Osteoblast (primary cell): ENCODE data around the gene UBL4B. TPM values are rescaled to one million over a fixed set of nuclear protein-coding genes. Genes with fewer than 3 reads are reported as not detected.

Source experiments
- DNase-seq: peaks from one replicate; pipeline ENCODE4 v3.0.0; 2011; ENCODE audit warnings: low spot score, mixed read lengths; ENCODE audit not compliant: insufficient read length; ENCODE audit errors: missing footprints
- H2AFZ ChIP-seq: 2 replicates; pipeline ENCODE4 v1.6.0; 2011; ENCODE audit warnings: mild to moderate bottlenecking, low read length
- H3K27ac ChIP-seq: 2 replicates; pipeline ENCODE4 v1.5.1; 2011; ENCODE audit warnings: mild to moderate bottlenecking, low read depth, low read length, moderate library complexity
- H3K27me3 ChIP-seq: 2 replicates; pipeline ENCODE4 v1.6.0; 2012; ENCODE audit warnings: mild to moderate bottlenecking, control low read depth, inconsistent platforms, low read length, moderate library complexity; ENCODE audit not compliant: insufficient read depth
- H3K36me3 ChIP-seq: 2 replicates; pipeline ENCODE4 v1.5.1; 2011; ENCODE audit warnings: mild to moderate bottlenecking, low read length, control low read depth, moderate library complexity; ENCODE audit not compliant: insufficient read depth
- H3K4me1 ChIP-seq: 2 replicates; pipeline ENCODE4 v1.5.1; 2011; ENCODE audit warnings: mild to moderate bottlenecking, low read length, control low read depth, moderate library complexity; ENCODE audit not compliant: insufficient read depth
- H3K4me2 ChIP-seq: 2 replicates; pipeline ENCODE4 v1.6.0; 2011; ENCODE audit warnings: mild to moderate bottlenecking, low read length; ENCODE audit not compliant: insufficient read depth
- H3K4me3 ChIP-seq: fragments of 200-600 bp; sonication (generic); 3 replicates; pipeline ENCODE4 v1.5.1; 2012; ENCODE audit warnings: mild to moderate bottlenecking, low read length, inconsistent platforms; ENCODE audit not compliant: insufficient read depth
- H3K79me2 ChIP-seq: 2 replicates; pipeline ENCODE4 v1.6.0; 2012; ENCODE audit warnings: mild to moderate bottlenecking, low read length, control low read depth, inconsistent platforms; ENCODE audit not compliant: insufficient read depth
- H3K9me3 ChIP-seq: 2 replicates; pipeline ENCODE4 v1.5.1; 2011; ENCODE audit warnings: low read depth, low read length, control low read depth
- H4K20me1 ChIP-seq: 2 replicates; pipeline ENCODE4 v1.6.0; 2012; ENCODE audit warnings: mild to moderate bottlenecking, low read length, control low read depth; ENCODE audit not compliant: insufficient read depth
- total RNA-seq: library from RNA; depleted of rRNA; stranded (reverse); fragments of >200 nt; gene quantifications from 2 replicates; pipeline ENCODE4 v1.2.3, GENCODE V29; 2012
- TF ChIP-seq, protein P1 (sequence below): IDR thresholded peaks from 2 replicates; pipeline ENCODE4 v1.5.1; 2011; ENCODE audit warnings: mild to moderate bottlenecking, low read depth, low read length, moderate library complexity; ENCODE audit errors: extremely low read depth

UBL4B gene
- total RNA-seq, 1 donor: 1.1 TPM

DNA sequence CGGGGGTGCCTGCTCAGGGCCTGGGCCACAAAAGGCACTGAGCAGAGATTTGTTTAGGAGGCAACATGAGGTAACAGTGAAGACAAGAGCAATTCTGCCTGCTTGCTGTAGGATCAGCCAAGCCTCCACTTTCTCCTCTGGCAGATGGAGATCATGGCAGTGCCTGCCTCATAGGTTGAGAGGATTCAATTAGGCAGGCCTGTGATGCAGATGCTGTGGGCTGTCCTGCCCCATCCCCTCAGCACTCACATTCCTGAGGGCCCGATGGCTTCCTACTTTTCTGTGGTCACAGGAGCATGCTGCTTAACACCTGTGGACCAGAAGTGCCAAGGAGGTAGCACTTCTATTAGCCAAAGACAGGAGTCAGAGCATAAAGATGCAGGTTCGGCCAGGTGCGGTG lies 1.2 kb upstream of the UBL4B start:
- H3K36me3 ChIP-seq: no peaks in the 10 kb centered on the region

DNA sequence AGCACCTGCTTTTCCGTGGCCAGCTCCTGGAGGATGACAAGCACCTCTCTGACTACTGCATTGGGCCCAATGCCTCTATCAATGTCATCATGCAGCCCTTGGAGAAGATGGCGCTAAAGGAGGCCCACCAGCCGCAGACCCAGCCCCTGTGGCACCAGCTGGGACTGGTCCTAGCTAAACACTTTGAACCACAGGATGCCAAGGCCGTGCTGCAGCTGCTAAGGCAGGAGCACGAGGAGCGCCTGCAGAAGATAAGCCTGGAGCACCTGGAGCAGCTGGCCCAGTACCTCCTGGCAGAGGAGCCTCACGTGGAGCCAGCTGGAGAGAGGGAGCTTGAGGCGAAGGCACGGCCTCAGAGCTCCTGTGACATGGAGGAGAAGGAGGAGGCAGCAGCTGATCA lies 413 bp downstream of the UBL4B start:
- H3K27ac ChIP-seq: no peak overlapping the region
- peaks cover 6% of the 10 kb centered on the region for H3K4me1 ChIP-seq
- H3K79me2 ChIP-seq: no peaks in the 10 kb centered on the region
- H3K4me3 ChIP-seq: no peak overlapping the region
- H3K36me3 ChIP-seq: no peaks in the 10 kb centered on the region
- H3K9me3 ChIP-seq: no peaks in the 10 kb centered on the region
- H4K20me1 ChIP-seq: no peaks in the 10 kb centered on the region
- TF ChIP-seq, protein P1, sequence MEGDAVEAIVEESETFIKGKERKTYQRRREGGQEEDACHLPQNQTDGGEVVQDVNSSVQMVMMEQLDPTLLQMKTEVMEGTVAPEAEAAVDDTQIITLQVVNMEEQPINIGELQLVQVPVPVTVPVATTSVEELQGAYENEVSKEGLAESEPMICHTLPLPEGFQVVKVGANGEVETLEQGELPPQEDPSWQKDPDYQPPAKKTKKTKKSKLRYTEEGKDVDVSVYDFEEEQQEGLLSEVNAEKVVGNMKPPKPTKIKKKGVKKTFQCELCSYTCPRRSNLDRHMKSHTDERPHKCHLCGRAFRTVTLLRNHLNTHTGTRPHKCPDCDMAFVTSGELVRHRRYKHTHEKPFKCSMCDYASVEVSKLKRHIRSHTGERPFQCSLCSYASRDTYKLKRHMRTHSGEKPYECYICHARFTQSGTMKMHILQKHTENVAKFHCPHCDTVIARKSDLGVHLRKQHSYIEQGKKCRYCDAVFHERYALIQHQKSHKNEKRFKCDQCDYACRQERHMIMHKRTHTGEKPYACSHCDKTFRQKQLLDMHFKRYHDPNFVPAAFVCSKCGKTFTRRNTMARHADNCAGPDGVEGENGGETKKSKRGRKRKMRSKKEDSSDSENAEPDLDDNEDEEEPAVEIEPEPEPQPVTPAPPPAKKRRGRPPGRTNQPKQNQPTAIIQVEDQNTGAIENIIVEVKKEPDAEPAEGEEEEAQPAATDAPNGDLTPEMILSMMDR: no peak
- DNase-seq: no peak
- H2AFZ ChIP-seq: no peak overlapping the region
- H3K27me3 ChIP-seq: peaks cover 26% of the 10 kb centered on the region
- no peak overlapping the region for H3K4me2 ChIP-seq

More for the DNA sequence above, 1.2 kb upstream of the UBL4B start:
- no peak overlapping the region for H3K27ac ChIP-seq
- H3K9me3 ChIP-seq: no peaks in the 10 kb centered on the region
- peaks cover 6% of the 10 kb centered on the region for H3K4me1 ChIP-seq
- no peaks in the 10 kb centered on the region for H3K79me2 ChIP-seq
- no peak overlapping the region for H3K4me3 ChIP-seq
- no peak overlapping the region for H3K4me2 ChIP-seq
- no peaks in the 10 kb centered on the region for H4K20me1 ChIP-seq
- DNase-seq: no peak
- TF ChIP-seq, protein P1: no peak
- peaks cover 26% of the 10 kb centered on the region for H3K27me3 ChIP-seq
- H2AFZ ChIP-seq: no peak overlapping the region

DNA sequence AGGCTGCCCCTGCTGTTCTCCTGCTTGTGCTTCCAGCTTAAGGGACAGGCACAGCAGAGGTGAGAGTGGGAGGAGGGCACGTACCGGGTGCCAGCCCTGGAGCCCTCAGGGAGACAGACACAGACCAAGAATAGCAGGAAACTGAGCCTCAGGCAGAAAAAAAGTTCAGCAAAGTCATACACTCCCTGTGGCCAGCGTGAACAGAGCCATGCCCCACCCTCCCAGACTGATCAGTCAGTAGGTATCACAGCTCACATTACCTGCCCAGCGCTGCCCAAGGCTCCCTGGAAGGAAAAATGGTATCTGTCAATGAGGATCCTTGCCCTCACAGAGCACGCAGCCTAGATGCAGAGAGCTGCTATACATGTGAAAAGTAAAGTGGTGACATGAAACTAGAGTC lies 1.3 kb downstream of the UBL4B start:
- H3K4me2 ChIP-seq: no peak overlapping the region
- H3K4me1 ChIP-seq: peaks cover 6% of the 10 kb centered on the region
- peaks cover 26% of the 10 kb centered on the region for H3K27me3 ChIP-seq
- no peaks in the 10 kb centered on the region for H3K36me3 ChIP-seq
- H2AFZ ChIP-seq: no peak overlapping the region
- no peaks in the 10 kb centered on the region for H4K20me1 ChIP-seq
- no peak for DNase-seq
- no peaks in the 10 kb centered on the region for H3K9me3 ChIP-seq
- no peaks in the 10 kb centered on the region for H3K79me2 ChIP-seq
- TF ChIP-seq, protein P1: no peak
- H3K27ac ChIP-seq: no peak overlapping the region
- no peak overlapping the region for H3K4me3 ChIP-seq

DNA sequence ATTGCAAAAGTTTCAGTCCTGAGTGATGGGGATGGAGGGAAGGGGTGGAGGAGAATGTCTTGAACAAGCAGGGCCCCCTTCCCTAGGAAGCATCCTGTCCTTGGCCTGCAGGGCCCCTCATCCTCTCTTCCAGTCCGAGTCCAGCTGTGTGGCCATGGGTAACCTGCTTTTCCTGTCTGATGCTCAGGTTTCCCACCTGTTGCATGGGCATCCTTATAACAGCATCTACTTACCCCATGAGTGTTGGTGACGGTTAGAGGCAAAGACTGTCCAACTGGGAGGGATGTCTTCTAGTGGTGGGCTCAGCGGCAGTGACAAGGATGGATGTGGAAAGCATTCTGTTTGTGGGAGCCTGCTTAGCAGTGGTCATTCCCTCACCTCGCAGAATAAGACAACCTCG lies 1.9 kb downstream of the UBL4B start:
- Histone ChIP-seq H4K20me1 (no peaks in the 10 kb centered on the region), H3K27ac (no peak overlapping the region), H3K4me1 (peaks cover 6% of the 10 kb centered on the region), H3K4me2 (no peak overlapping the region), H3K9me3 (no peaks in the 10 kb centered on the region), H3K79me2 (no peaks in the 10 kb centered on the region), H3K27me3 (peaks cover 26% of the 10 kb centered on the region), H3K4me3 (no peak overlapping the region), H3K36me3 (no peaks in the 10 kb centered on the region), H2AFZ (no peak overlapping the region)
- TF ChIP-seq, protein P1: no peak
- DNase-seq: no peak
